Fibroblast of the aortic adventitia (primary cell): ENCODE measurements around the gene PAX7. TPM values are rescaled to one million over a fixed set of nuclear protein-coding genes. Genes with fewer than 3 reads are reported as not detected.

Experiments used
- DNase-seq: peaks from one replicate; pipeline ENCODE4 v3.0.0-alpha.2; 2010; ENCODE audit warnings: low read depth
- H3K4me3 ChIP-seq: 2 replicates; pipeline ENCODE4 v1.5.1; 2011; ENCODE audit warnings: low read depth, mild to moderate bottlenecking, control low read depth, low read length, moderate library complexity
- total RNA-seq: library from RNA; depleted of rRNA; stranded (reverse); fragments of >200 nt; gene quantifications from 2 replicates; pipeline ENCODE4 v1.2.3, GENCODE V29; 2012; ENCODE audit warnings: low replicate concordance
- TF ChIP-seq, protein P1 (sequence below): IDR thresholded peaks from 2 replicates; pipeline ENCODE4 v1.5.1; 2011; ENCODE audit warnings: mild to moderate bottlenecking, low read length, control low read depth, inconsistent platforms; ENCODE audit not compliant: insufficient read depth

Gene PAX7
- total RNA-seq, 1 donor, result not detected

DNA sequence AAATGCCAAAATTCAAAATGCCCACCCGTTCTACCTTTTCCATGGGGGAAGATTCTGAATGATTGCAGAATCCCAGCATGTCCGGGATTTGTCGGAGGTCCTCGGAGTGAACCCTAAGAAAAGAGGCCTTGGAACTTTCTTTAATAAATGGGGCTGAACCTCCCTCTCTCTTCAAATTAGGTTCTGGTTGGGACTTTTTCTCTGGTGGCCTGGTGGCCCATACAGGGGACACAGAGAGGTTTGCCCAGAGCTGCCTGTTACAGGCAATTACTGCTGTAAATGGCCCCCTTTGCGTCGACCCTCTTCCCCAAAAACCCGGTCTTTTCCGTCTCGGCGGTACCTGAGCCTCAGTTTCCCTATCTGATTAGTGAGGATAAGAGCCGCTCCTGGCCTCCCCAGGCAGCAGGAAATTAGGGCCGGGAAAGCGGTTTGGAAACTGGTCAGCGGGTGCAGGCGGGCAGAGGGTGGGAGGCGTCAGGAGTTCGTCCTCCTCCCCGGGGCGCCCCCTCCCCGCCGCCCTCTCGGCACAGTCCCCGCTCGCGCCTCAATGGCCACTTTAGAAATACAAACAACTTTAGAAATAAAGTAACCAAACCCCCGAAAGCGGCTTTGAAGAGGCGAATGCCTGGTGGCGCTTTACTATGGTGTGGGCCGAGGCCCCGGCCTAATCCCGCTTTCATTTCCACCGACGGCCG is 15.6 kb downstream of the PAX7 start:
- no peak for DNase-seq
- TF ChIP-seq, protein P1, sequence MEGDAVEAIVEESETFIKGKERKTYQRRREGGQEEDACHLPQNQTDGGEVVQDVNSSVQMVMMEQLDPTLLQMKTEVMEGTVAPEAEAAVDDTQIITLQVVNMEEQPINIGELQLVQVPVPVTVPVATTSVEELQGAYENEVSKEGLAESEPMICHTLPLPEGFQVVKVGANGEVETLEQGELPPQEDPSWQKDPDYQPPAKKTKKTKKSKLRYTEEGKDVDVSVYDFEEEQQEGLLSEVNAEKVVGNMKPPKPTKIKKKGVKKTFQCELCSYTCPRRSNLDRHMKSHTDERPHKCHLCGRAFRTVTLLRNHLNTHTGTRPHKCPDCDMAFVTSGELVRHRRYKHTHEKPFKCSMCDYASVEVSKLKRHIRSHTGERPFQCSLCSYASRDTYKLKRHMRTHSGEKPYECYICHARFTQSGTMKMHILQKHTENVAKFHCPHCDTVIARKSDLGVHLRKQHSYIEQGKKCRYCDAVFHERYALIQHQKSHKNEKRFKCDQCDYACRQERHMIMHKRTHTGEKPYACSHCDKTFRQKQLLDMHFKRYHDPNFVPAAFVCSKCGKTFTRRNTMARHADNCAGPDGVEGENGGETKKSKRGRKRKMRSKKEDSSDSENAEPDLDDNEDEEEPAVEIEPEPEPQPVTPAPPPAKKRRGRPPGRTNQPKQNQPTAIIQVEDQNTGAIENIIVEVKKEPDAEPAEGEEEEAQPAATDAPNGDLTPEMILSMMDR, result no peak
- no peak overlapping the region for H3K4me3 ChIP-seq

GRCh38 chr1:18646786-18647410 is 16.3 kb downstream of the PAX7 start:
- DNase-seq, result no peak
- TF ChIP-seq, protein P1, result no peak
- no peak overlapping the region for H3K4me3 ChIP-seq

GRCh38 chr1:18647681-18648214 is 17.1 kb downstream of the PAX7 start:
- H3K4me3 ChIP-seq, result no peak overlapping the region
- TF ChIP-seq, protein P1, result no peak
- DNase-seq, result no peak

GRCh38 chr1:18649693-18650370 is 19.2 kb downstream of the PAX7 start:
- no peak for DNase-seq
- TF ChIP-seq, protein P1, result no peak
- no peak overlapping the region for H3K4me3 ChIP-seq

- no peak for DNase-seq
- no peak overlapping the region for H3K4me3 ChIP-seq
- TF ChIP-seq, protein P1, result no peak
These were observed 21.1 kb downstream of the PAX7 start for GRCh38 chr1:18651713-18652112.

DNA sequence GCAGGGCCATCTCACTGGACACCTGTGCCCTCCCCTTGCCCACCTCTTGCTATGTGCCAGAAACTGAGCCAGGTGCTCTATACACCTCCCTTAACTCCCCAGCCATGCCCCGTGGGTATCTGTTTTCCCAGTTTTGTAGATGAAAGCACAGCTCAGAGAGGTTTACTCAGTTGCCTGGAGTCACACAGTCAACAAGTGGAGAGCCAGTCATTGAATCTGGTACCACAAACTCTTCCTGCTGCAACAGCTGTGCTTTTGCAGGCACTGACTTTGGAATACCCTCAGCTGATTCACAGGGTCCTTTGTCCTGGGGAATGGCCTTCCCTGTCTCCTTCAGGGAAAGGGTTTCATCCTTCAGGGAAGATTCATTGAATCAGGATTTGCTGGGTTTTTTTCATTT is 22.1 kb downstream of the PAX7 start:
- TF ChIP-seq, protein P1, result no peak
- no peak overlapping the region for H3K4me3 ChIP-seq
- no peak for DNase-seq
